Gastrocnemius medialis (tissue), 4 donors: ENCODE measurements around the gene NKD1.

Source experiments
- CTCF ChIP-seq, 5 experiments: fragments of 450-650 bp in 3 of 5; fragments of 200-600 bp in 2 of 5; sonication (generic) in 2 of 5; IDR thresholded peaks in 4 of 5; conservative IDR thresholded peaks in 1 of 5; 1 replicate in 4 of 5; 2 replicates in 1 of 5; pipeline ENCODE4 v1.5.1; 2016 to 2019; ENCODE audit warnings: antibody characterized with exemption in 5 of 5, mild to moderate bottlenecking in 3 of 5, moderate library complexity in 3 of 5
- POLR2A ChIP-seq, 2 donors: fragments of 450-650 bp; IDR thresholded peaks; one replicate each; pipeline ENCODE4 v1.6.1; 2017; ENCODE audit warnings: antibody characterized with exemption in 2 of 2, mild to moderate bottlenecking in 2 of 2, moderate library complexity in 2 of 2

DNA sequence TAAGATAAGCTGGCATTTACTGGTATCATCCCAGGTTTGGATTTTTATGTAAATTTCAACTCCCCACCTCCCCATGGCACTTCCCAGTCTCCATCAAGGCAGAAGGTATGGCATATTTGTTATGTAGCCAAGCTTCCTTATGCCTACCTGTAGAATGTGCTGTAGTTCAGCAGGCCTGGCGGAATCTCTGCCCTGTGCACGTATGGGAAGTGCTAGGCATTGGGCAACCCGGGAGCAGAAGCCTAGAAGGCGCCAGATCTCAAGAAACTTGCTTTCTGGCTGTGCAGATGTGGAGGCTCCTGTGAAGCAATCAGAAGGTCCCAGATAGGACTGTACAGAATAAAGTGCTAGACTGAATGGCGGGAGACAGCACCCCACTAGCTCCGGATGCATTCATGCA, 68.2 kb downstream of the NKD1 start:
- TF ChIP-seq POLR2A (IDR thresholded peaks at IDR 0.05) (no peak), CTCF (IDR thresholded peaks at IDR 0.05 in 4 of 5, conservative IDR thresholded peaks at IDR 0.05 in 1 of 5) (no peak)
